ENCODE results near the gene INMT.

DNA sequence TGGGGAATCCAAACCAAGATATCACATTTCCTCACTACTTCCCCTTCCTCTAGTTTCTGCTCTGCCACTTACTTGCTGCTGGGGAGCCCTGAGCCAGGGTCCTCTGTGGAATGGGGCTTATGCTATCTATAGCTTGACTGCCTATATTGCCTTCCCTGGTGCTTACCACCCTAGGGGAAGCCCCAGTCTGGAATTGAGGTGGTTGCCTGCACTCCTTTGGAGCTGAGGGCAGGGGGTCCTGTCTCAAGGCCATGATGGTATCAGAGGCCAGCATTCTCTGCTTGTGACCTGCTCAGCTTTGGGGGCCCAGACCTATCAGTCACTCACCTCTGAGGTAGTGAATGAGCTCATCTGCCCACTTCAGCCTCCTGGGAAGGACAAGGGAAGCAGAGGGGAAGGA, 29.3 kb upstream of the INMT start:
- no peak for TF ChIP-seq POLR2A (IDR thresholded peaks at IDR 0.05)
- TF ChIP-seq, protein P1, sequence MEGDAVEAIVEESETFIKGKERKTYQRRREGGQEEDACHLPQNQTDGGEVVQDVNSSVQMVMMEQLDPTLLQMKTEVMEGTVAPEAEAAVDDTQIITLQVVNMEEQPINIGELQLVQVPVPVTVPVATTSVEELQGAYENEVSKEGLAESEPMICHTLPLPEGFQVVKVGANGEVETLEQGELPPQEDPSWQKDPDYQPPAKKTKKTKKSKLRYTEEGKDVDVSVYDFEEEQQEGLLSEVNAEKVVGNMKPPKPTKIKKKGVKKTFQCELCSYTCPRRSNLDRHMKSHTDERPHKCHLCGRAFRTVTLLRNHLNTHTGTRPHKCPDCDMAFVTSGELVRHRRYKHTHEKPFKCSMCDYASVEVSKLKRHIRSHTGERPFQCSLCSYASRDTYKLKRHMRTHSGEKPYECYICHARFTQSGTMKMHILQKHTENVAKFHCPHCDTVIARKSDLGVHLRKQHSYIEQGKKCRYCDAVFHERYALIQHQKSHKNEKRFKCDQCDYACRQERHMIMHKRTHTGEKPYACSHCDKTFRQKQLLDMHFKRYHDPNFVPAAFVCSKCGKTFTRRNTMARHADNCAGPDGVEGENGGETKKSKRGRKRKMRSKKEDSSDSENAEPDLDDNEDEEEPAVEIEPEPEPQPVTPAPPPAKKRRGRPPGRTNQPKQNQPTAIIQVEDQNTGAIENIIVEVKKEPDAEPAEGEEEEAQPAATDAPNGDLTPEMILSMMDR (IDR thresholded peaks at IDR 0.05) = no peak

Data from Peyer's patch (tissue), 4 donors.